ENCODE data around the gene ATP8B4.

DNA sequence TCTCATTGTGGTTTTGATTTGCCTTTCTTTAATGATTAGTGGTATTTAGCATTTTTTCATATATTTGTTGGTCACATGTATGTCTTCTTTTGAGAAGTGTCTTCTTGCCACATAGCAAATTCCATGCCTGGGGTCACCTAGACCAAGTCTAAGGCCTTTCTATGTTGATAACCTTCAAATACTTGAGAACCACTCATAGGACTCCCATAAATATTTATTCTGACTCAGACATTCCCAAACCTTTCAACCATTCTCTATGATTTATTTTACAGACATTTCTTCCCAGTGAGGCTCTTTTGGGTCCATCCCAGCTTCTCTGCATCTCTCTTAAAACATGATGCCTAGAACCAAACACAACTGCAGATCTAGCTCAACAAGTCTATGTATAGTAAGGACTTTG, 69.2 kb downstream of the ATP8B4 start:
- TF ChIP-seq, protein P1, sequence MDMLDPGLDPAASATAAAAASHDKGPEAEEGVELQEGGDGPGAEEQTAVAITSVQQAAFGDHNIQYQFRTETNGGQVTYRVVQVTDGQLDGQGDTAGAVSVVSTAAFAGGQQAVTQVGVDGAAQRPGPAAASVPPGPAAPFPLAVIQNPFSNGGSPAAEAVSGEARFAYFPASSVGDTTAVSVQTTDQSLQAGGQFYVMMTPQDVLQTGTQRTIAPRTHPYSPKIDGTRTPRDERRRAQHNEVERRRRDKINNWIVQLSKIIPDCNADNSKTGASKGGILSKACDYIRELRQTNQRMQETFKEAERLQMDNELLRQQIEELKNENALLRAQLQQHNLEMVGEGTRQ (IDR thresholded peaks at IDR 0.05; ENCODE audit: borderline replicate concordance, low read depth, low read length) = no peak
- TF ChIP-seq NRF1 (IDR thresholded peaks at IDR 0.05; ENCODE audit: low read depth, low read length) (no peak), CTCF (IDR thresholded peaks at IDR 0.05) (no peak), RAD21 (IDR thresholded peaks at IDR 0.05; ENCODE audit: low read length) (no peak), REST (IDR thresholded peaks at IDR 0.05; ENCODE audit: low read depth, low read length) (no peak), FOXM1 (IDR thresholded peaks at IDR 0.05; ENCODE audit: low read depth) (no peak), FOSL2 (IDR thresholded peaks at IDR 0.05; ENCODE audit: borderline replicate concordance, low read depth) (no peak), NFIC (IDR thresholded peaks at IDR 0.05; ENCODE audit: borderline replicate concordance) (no peak), EP300 (IDR thresholded peaks at IDR 0.05; ENCODE audit: borderline replicate concordance in 1 of 2, low read depth in 1 of 2, low read length in 1 of 2) (no peak), RFX5 (IDR thresholded peaks at IDR 0.05; ENCODE audit: low read length) (no peak)

Data from SK-N-SH (cell line).